Lung (tissue), 12 donors: ENCODE measurements around the gene GSTT2. TPM values are rescaled to one million over a fixed set of nuclear protein-coding genes. Genes with fewer than 3 reads are reported as not detected.

Experiments used
- ATAC-seq: fragments of 200-7000 bp; cut with Tn5 transposase; one replicate; pipeline ENCODE4 v1.9.1; 2020; ENCODE audit warnings: moderate number of reproducible peaks; ENCODE audit not compliant: insufficient read depth, low FRiP score
- DNase-seq, 3 donors: peaks; one replicate each; pipeline ENCODE4 v3.0.0-alpha.2; 2013 to 2017
- H3K27ac ChIP-seq, 2 donors: one replicate each; pipeline ENCODE4 v1.5.1; 2013; ENCODE audit warnings: mild to moderate bottlenecking in 2 of 2, moderate library complexity in 2 of 2, control low read depth in 1 of 2, inconsistent platforms in 1 of 2, low read depth in 1 of 2, low read length in 1 of 2
- H3K27me3 ChIP-seq, 3 donors: one replicate each; pipeline ENCODE4 v1.5.1; 2013; ENCODE audit warnings: low read length in 2 of 3; ENCODE audit not compliant: control insufficient read depth in 3 of 3, insufficient read depth in 3 of 3
- H3K36me3 ChIP-seq, 4 donors: one replicate each; pipeline ENCODE4 v1.5.1; 2013; ENCODE audit warnings: low read length in 4 of 4, mild to moderate bottlenecking in 1 of 4, moderate library complexity in 1 of 4; ENCODE audit not compliant: control insufficient read depth in 4 of 4, insufficient read depth in 4 of 4
- H3K4me1 ChIP-seq, 5 donors: one replicate each; pipeline ENCODE4 v1.5.1; 2013; ENCODE audit warnings: low read length in 5 of 5, mild to moderate bottlenecking in 2 of 5, moderate library complexity in 1 of 5; ENCODE audit not compliant: control insufficient read depth in 5 of 5, insufficient read depth in 5 of 5
- H3K4me3 ChIP-seq: one replicate; pipeline ENCODE4 v1.5.1; 2013; ENCODE audit warnings: mild to moderate bottlenecking, control low read depth, moderate library complexity
- H3K9ac ChIP-seq, 2 donors: one replicate each; pipeline ENCODE4 v1.5.1; 2013; ENCODE audit warnings: low read length in 2 of 2, control low read depth in 1 of 2; ENCODE audit not compliant: insufficient read depth in 1 of 2
- H3K9me3 ChIP-seq, 4 donors: one replicate each; pipeline ENCODE4 v1.5.1; 2013; ENCODE audit warnings: low read length in 3 of 4, mild to moderate bottlenecking in 1 of 4, moderate library complexity in 1 of 4; ENCODE audit not compliant: control insufficient read depth in 4 of 4, insufficient read depth in 3 of 4
- WGBS, 2 donors: extraction: QIAGEN DNeasy Blood & Tissue Kit; methylation state at CpG; one replicate each; pipeline ENCODE4 v1.1.7; 2013; 5-methylcytosine and 5-hydroxymethylcytosine counted together
- polyA plus RNA-seq, 2 donors: library from polyadenylated mRNA; stranded (reverse); fragments of 200-250 nt; gene quantifications; one replicate each; pipeline ENCODE4 v1.2.1, GENCODE V29; 2013
- total RNA-seq, 2 donors: library from RNA; depleted of rRNA in 1 of 2; stranded (reverse); fragments of >200 nt in 1 of 2; gene quantifications; one replicate each; pipeline ENCODE4 v1.2.1, GENCODE V29; 2014 to 2021
- TF ChIP-seq, protein P1 (sequence below): IDR thresholded peaks from 2 replicates; pipeline ENCODE4 v1.5.1; 2012; ENCODE audit warnings: mild to moderate bottlenecking; ENCODE audit errors: control extremely low read depth, extremely low read depth
- donor health status: control.
- donor health status: control.
- donor health status: Bipolar disorder and iron deficiency.
- donor health status: healthy.
- donor health status: DM: yes; HTN: yes; CAD: no.

Gene GSTT2
- total and polyA plus RNA-seq, 4 donors, result 0.22 to 4.9 (median 3.1) TPM; not detected in 1

GRCh38 chr22:24006207-24006913 is 26.4 kb downstream of the GSTT2 start:
- ATAC-seq, result no peak
- WGBS, 2 donors, result 74 to 96% methylated on average over 10 of the region's 10 CpGs
- TF ChIP-seq, protein P1, sequence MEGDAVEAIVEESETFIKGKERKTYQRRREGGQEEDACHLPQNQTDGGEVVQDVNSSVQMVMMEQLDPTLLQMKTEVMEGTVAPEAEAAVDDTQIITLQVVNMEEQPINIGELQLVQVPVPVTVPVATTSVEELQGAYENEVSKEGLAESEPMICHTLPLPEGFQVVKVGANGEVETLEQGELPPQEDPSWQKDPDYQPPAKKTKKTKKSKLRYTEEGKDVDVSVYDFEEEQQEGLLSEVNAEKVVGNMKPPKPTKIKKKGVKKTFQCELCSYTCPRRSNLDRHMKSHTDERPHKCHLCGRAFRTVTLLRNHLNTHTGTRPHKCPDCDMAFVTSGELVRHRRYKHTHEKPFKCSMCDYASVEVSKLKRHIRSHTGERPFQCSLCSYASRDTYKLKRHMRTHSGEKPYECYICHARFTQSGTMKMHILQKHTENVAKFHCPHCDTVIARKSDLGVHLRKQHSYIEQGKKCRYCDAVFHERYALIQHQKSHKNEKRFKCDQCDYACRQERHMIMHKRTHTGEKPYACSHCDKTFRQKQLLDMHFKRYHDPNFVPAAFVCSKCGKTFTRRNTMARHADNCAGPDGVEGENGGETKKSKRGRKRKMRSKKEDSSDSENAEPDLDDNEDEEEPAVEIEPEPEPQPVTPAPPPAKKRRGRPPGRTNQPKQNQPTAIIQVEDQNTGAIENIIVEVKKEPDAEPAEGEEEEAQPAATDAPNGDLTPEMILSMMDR, result no peak

GRCh38 chr22:24006914-24007214 is 26.9 kb downstream of the GSTT2 start:
- 84 to 98% methylated on average over 6 of the region's 6 CpGs for WGBS, 2 donors
- H3K36me3 ChIP-seq, result no peaks in the 10 kb centered on the region
- TF ChIP-seq, protein P1, result no peak
- no peaks in the 10 kb centered on the region for H3K4me1 ChIP-seq
- no peak overlapping the region for H3K4me3 ChIP-seq
- no peaks in the 10 kb centered on the region for H3K9me3 ChIP-seq
- DNase-seq (no peak), ATAC-seq (no peak)
- H3K27me3 ChIP-seq, result no peaks in the 10 kb centered on the region
- H3K9ac ChIP-seq, result no peak overlapping the region
- H3K27ac ChIP-seq, result no peak overlapping the region

More at GRCh38 chr22:24006207-24006913, 26.4 kb downstream of the GSTT2 start:
- no peak overlapping the region for H3K9ac ChIP-seq
- H3K4me3 ChIP-seq, result no peak overlapping the region
- no peaks in the 10 kb centered on the region for H3K36me3 ChIP-seq
- no peak overlapping the region for H3K27ac ChIP-seq
- DNase-seq, result no peak
- no peaks in the 10 kb centered on the region for H3K4me1 ChIP-seq
- no peaks in the 10 kb centered on the region for H3K27me3 ChIP-seq
- no peaks in the 10 kb centered on the region for H3K9me3 ChIP-seq

- TF ChIP-seq, protein P1, result no peak
- Histone ChIP-seq H3K9ac (no peak overlapping the region), H3K27me3 (no peaks in the 10 kb centered on the region)
These were observed 27.5 kb downstream of the GSTT2 start for GRCh38 chr22:24007253-24008021.

DNA sequence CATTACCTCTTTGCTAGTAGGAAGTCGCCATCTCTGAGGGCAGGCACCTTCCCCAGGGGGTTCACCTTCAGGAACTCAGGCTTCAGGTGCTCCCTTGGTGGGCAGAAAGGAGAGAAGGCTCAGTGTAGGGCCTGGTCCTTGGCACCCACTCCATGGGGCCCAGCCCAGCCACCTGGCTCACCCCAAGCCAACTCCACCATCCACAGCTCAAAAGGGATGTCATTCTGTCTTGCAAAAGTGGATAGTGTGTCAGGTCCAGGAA is 28.0 kb downstream of the GSTT2 start:
- no peak overlapping the region for H3K9ac ChIP-seq
- no peak overlapping the region for H3K4me3 ChIP-seq
- no peak overlapping the region for H3K27ac ChIP-seq
- TF ChIP-seq, protein P1, result no peak
- WGBS, 2 donors, result 87 to 100% methylated on average over 1 of the region's 1 CpG
- H3K36me3 ChIP-seq, result no peaks in the 10 kb centered on the region
- peaks cover 0 to 7% (median 1%) of the 10 kb centered on the region in 5 donors for H3K4me1 ChIP-seq
- H3K27me3 ChIP-seq, result no peaks in the 10 kb centered on the region
- ATAC-seq, result no peak
- H3K9me3 ChIP-seq, result no peaks in the 10 kb centered on the region
- DNase-seq, result no peak

More at GRCh38 chr22:24007253-24008021, 27.5 kb downstream of the GSTT2 start:
- Histone ChIP-seq H3K36me3 (no peaks in the 10 kb centered on the region), H3K4me3 (no peak overlapping the region), H3K9me3 (no peaks in the 10 kb centered on the region), H3K27ac (no peak overlapping the region), H3K4me1 (peaks cover 0 to 4% (median 0%) of the 10 kb centered on the region in 5 donors)
- WGBS, 2 donors, result 83 to 87% methylated on average over 8 of the region's 8 CpGs
- DNase-seq, result no peak
- no peak for ATAC-seq
